Activated CD8-positive, alpha-beta memory T cell treated with anti-CD3 and anti-CD28 coated beads for 36 hours (primary cell): ENCODE results near the gene FGD1. TPM values are rescaled to one million over a fixed set of nuclear protein-coding genes. Genes with fewer than 3 reads are reported as not detected.
"Not testable (repeated sequence)": the region's sequence is repeated elsewhere in the genome, so short reads cannot be mapped to it uniquely, and the experiment has no call there.

Experiments used
- CTCF ChIA-PET: fragments of 350-600 bp; sonication (Branson Sonifier 250); formaldehyde crosslinking; loops from one replicate; lab custom pipeline; 2021; ENCODE audit warnings: antibody characterized with exemption; lab: Charles Lee
- POLR2A ChIA-PET: fragments of 350-600 bp; sonication (Branson Sonifier 250); formaldehyde crosslinking; loops from one replicate; lab custom pipeline; 2021; ENCODE audit warnings: antibody characterized with exemption; lab: Charles Lee
- total RNA-seq, 2 experiments: library from RNA; stranded (reverse); gene quantifications; one replicate each; pipeline ENCODE4 v1.2.3, GENCODE V29; 2021

The FGD1 gene
- under 1 TPM in 1 of 2 experiments, not detected in 1; 0.04 TPM for total RNA-seq

- ChIA-PET CTCF (no interaction called here), POLR2A (no interaction called here)
These were observed at the start of gene FGD1 for GRCh38 chrX:54495814-54496516. TSS of gene FGD1 (minus strand) at chrX:54496234. CDS start at chrX:54495432, 802 bp downstream.

DNA sequence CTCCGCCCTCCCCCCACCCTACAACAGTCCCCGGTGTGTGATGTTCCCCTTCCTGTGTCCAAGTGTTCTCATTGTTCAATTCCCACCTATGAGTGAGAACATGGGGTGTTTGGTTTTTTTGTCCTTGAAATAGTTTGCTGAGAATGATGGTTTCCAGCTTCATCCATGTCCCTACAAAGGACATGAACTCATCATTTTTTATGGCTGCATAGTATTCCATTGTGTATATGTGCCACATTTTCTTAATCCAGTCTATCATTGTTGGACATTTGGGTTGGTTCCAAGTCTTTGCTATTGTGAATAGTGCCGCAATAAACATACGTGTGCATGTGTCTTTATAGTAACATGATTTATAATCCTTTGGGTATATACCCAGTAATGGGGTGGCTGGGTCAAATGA is 46.2 kb upstream of the FGD1 start:
- CTCF ChIA-PET, result not testable (repeated sequence)

GRCh38 chrX:54540289-54540688 is 44.3 kb upstream of the FGD1 start:
- ChIA-PET CTCF (no interaction called here), POLR2A (no interaction called here)

More for the DNA sequence above, 46.2 kb upstream of the FGD1 start:
- POLR2A ChIA-PET, result interaction anchor here (0.7 kb wide), 1 partner anchor 11 kb away, joined by 6 read pairs; no protein-coding TSS in a partner anchor

DNA sequence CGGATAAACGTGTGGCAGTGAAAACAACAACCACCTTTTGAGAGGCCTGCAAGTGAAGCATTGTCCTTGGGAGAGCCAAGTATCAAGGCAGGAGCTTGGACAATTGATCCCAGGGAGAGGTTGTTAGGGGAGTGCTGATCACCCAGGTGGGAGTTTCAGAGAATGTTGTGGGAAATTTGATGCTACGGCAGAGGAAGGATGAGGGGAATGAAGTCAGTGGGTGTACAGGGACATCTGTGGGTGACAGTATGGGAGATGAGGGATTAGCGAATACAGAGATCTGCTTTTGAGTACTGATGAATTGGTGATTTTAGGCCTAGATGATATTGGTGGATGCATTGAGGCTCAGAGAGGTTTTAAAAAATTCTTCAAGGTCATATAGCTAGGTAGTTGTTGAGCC is 38.2 kb upstream of the FGD1 start:
- CTCF ChIA-PET, result interaction anchor here (0.7 kb wide), 1 partner anchor 116 kb away, joined by 3 read pairs; no protein-coding TSS in a partner anchor
- POLR2A ChIA-PET, result no interaction called here

GRCh38 chrX:54530357-54530900 is 34.4 kb upstream of the FGD1 start:
- POLR2A ChIA-PET, result interaction anchor here (0.6 to 1.7 kb wide), 3 partner anchors 14 to 278 kb away, joined by 4 to 12 read pairs (median 4); no protein-coding TSS in a partner anchor
- CTCF ChIA-PET, result no interaction called here

DNA sequence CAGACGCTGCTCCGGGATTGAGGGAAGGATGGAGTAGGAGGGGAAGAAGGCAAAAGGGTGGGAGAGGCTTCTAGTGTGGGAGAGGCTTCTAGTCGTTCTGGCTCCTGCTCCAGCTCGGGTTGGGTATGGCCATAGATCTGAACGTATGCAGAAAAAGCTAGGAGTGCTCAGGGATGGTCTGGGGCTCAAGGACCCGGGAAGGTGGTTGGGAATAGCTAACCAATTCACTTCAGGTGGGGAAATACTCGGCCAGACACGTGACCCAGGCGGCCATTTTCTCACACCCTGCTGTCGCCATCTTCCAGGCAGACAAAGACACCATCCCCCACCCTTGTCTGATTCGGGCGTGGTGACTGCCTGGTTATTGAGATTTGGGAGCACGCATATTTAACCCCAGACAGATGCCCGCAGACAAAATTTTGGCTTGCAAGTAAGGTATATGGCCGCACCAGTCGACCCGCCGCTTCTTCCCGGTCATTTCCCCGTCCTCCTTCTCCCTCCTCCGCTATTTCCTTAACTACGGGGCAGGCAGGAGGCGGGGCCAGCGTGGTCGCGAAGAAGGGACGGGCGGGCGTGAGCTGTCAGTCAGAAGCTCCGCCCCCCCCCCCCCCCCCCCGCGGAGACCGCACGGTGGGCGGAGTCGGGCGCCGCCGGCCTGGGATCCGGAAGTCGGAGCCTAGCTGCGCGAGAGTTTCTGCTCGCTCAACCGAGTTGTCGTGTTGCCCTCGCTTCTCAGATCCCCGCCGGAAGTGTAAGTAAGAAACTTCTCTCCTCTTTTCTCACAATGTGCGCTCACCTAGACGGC is 33.7 kb upstream of the FGD1 start, which contains the start of gene GNL3L:
Gene GNL3L (plus strand): TSS at position 668 of the 805 bp plus-strand sequence. CDS start 2,348 bp downstream, outside the sequence.
- CTCF ChIA-PET, result no interaction called here

DNA sequence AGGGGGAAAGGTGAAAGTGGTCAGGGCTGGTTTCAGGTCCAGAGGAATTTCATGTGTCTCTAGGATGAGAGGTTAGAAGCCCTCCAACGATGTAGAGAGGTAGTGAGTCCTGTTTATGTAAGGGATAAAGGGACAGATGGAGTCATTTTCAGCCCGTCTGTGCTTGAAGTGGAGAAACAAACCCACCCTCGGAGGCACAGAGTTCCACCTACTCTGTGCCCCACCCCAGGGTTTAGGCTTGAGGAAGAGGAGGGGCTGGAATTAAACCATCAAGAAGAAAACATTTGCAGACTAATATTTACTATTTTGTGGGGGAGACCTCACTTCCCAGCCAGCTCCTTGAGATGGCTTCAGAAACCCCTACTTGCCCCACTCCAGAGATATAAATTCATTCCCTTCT is 33.1 kb upstream of the FGD1 start:
- CTCF ChIA-PET, result no interaction called here

More for the DNA sequence above, 33.7 kb upstream of the FGD1 start, which contains the start of gene GNL3L:
- POLR2A ChIA-PET, result interaction anchor here (0.6 to 1.7 kb wide), 3 partner anchors 110 to 487 kb away, joined by 3 to 12 read pairs (median 4); no protein-coding TSS in a partner anchor

DNA sequence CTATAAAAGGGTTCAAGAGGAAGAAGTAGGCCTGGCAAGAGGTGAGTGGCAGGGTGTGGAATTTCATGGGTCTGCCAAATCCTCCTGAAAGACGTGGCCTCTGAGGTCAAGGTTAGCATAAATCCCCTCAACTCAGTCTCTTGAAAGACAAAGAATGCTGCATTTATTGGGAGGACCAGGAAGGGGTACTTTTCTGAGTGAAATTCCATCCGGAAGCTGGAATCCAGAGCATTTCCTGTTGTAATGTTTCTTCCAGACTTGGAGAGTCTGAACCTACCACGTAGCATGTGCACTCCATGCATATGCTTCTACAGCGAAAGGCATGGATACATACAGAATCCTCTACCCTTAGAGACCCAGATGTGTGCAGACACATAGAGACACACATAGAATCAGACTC is 13.4 kb upstream of the FGD1 start:
- ChIA-PET CTCF (no interaction called here), POLR2A (no interaction called here)

More for the DNA sequence above, 33.1 kb upstream of the FGD1 start:
- POLR2A ChIA-PET, result interaction anchor here (1.7 kb wide), 1 partner anchor 111 kb away, joined by 12 read pairs; no protein-coding TSS in a partner anchor

DNA sequence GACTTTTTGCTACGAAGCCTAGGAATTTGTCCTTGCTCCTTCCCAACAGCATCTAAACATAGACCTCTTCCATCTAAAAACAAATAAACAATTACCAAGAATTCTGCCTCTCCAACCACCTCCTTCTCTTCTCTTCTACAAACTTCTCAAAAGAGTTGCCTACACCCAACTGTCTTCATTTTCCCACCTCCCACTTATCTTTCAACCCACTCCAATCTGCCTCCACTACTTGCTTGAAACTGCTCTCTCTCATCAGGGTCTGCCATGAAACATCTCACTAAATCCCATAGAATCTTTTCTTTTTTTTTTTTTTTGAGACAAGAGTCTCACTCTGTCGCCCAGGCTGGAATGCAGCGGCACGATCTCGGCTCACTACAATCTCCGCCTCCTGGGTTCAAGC is 902 bp upstream of the FGD1 start:
- CTCF ChIA-PET, result no interaction called here
- POLR2A ChIA-PET, result no interaction called here

DNA sequence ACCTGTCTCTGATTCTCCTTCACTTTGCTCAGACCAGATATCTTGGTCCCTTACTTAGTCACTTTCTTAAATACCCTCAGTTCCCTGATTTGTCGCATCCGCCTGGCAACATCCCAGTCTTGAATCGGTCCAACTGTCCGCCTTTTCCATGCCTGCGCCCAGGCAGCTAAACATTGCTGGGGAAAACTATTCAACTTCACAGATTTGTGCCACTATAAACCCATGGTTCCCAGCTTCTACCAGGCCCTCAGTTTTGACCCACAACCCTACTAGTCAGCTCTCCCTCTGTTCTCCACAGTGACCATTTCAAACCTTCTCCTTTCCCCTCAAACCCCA is 451 bp upstream of the FGD1 start:
- CTCF ChIA-PET, result no interaction called here

DNA sequence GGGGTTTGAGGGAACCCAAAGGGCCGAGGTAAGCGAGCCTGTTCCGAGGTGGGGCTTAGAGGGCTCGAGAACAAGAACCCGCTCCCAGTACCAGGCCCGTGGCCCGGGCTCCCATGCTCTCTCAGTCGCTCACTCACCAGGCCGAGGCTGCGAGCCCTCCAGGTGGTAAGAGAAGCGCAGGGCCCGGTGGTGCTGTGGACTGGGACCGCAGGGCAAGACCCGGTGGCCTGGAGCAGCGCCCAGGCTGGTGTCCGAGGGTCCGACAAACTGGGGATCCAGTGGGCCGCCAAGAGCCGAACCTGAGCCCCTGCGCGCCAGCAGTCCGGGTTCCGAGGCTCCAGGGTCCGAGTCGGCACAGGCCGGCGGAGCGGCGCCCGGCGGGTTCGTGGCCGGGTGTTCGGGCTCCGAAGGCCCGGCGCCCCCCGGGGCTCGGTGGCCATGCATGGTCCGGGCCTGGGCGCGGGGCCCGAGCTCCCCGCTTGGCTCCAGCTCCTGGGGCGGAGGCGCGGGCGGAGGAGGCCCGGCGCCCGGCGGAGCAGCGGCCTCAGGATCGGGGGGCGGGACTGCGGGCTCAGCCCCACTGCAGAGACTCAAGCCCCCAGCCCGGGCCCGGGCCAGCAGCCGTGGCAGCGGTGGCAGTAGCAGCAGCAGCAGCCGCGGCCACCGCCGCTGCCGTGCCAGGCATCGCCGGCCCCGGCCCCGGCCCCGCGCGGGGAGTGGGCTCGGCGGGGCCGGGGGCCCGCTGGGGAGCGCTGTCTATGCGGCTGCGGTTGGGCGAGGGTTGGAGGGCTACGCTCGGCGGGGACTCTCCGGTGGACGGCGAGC is 833 bp downstream of the FGD1 start:
- ChIA-PET POLR2A (no interaction called here), CTCF (no interaction called here)

More for the DNA sequence above, 451 bp upstream of the FGD1 start:
- POLR2A ChIA-PET, result no interaction called here

DNA sequence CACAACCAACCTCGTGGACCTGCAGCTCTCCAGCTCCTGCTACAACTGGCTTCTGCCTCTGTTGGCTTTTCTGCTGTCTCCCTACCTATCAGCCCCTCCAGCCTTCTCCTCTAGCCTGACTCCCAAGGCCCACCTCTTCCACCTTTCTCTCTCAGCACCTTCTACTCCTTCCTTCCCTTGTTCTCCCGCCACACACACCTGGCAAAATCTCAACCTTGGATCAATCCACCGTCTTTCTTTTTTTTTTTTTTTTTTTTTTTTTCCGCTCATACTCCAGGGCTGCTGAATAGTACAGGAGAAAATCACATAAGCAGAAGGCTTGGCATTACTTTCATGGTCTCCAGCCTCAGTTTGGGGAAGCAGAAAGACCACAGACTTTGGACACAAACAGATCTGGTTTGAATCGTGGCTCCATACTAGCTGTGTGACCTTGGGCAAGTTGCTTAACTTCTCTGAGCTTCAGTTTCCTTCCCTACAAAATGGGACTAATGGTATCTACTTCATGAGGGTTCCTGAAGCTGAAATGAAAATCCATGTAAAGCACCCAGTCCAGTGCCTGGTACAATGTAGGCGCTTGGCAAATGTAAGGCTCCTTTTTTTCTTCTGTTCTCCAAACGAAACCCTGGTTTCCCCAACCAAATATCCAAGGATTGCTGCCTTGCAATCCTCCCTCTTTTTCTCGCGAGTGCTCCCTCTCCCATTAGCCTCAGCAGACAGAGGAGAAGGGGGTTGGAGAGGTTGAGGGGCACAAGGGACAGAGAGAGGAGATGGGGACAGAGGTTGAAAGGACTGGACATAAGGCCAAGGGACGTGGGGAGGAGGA is 1.7 kb downstream of the FGD1 start:
- CTCF ChIA-PET, result no interaction called here
- POLR2A ChIA-PET, result no interaction called here

- POLR2A ChIA-PET, result no interaction called here
- CTCF ChIA-PET, result interaction anchor here (0.7 kb wide), 1 partner anchor 368 kb away, joined by 3 read pairs; no protein-coding TSS in a partner anchor
These were observed 3.7 kb downstream of the FGD1 start for GRCh38 chrX:54492340-54492739.

- CTCF ChIA-PET, POLR2A ChIA-PET: not testable (repeated sequence)
These were observed 6.2 kb downstream of the FGD1 start for GRCh38 chrX:54489819-54490218.

DNA sequence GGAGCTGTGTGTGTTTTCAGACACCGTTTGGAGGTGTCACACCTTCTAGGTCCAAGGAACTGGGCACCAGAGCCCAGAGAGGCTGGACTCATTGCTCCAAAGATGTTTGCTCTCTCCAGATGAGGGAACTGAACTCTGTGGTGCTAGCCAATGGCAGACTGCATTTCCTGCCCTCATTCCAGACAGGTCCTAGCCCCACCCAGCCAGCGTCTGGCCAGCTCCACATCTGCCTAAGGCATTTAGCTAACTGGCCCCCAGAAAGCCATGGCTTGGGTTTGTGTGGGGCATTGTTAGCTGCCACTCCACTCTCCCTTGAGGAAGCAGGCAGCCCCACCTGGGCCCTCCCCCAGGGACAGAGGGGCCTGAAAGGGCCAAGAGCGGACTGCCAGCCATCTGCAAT is 11.4 kb downstream of the FGD1 start:
- ChIA-PET CTCF (no interaction called here), POLR2A (no interaction called here)

GRCh38 chrX:54483946-54484345 is 12.1 kb downstream of the FGD1 start:
- CTCF ChIA-PET, result no interaction called here
- POLR2A ChIA-PET, result no interaction called here

DNA sequence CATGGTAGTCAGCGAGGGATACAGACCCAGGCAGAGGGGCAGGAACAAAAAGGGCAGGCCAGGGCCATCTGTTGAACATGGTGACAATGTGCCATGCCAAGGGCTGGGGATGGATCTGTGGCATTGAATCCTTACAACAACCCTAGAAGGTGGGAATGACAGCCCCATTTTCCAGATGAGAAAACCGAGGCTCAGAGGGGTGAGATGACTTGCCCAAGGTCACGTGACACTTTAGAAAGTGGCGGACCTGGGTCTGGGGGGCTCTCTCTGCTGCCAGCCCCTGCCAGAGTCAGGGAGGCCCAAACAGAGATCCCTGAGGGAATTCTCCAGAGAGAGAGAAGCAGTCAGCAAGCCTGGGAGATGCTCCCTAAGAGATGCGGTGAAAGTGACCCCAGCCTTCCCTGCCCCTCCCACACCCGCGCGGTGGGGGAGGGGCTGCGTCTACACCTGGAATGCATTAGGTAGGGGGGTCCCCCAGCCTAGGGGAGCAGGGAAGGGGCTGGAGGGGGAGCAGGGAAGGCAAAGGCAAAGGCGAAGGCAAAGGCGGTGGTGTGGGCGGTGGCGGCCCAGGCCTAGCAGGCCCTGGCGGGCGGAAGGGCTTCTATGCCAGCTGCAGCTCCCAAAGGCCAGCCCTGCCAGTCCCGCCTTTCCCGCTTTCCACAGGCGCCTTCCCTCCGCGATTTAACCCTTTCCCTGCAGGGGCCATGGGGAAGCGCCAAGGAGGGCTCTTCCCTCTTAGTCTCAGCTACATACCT is 13.0 kb downstream of the FGD1 start:
- ChIA-PET POLR2A (no interaction called here), CTCF (no interaction called here)
